Measurements from ENCODE around the gene IRF5.

IRF5 gene

DNA sequence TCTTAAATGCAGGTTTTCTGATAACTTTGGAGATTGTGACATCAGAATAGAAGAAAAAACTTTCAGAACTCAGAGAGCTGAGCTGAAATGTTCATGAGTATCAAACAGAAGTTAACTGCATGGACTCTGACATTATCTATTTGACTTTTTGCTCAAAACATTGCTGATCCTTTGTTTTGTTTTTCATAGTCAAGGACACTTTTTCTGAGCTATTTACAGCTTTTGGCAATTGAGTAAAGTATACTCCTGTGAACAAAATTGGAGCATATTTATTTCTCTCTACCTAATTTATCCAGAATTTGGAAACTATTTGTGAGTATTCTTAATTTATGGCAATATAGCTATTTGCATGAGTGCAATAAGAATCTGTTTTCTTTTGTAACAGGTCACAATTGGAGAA lies 38.3 kb upstream of the IRF5 start:
- in situ Hi-C loops (cut with HindIII; ENCODE audit: low sequenced_read_pairs): no loop called here
- TF ChIP-seq, protein P1, sequence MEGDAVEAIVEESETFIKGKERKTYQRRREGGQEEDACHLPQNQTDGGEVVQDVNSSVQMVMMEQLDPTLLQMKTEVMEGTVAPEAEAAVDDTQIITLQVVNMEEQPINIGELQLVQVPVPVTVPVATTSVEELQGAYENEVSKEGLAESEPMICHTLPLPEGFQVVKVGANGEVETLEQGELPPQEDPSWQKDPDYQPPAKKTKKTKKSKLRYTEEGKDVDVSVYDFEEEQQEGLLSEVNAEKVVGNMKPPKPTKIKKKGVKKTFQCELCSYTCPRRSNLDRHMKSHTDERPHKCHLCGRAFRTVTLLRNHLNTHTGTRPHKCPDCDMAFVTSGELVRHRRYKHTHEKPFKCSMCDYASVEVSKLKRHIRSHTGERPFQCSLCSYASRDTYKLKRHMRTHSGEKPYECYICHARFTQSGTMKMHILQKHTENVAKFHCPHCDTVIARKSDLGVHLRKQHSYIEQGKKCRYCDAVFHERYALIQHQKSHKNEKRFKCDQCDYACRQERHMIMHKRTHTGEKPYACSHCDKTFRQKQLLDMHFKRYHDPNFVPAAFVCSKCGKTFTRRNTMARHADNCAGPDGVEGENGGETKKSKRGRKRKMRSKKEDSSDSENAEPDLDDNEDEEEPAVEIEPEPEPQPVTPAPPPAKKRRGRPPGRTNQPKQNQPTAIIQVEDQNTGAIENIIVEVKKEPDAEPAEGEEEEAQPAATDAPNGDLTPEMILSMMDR (IDR thresholded peaks at IDR 0.05; ENCODE audit: low read depth, low read length): no peak
- no peak overlapping the region for H3K4me3 ChIP-seq (ENCODE audit: low read depth, low read length)
- DNase-seq (ENCODE audit: low read depth, low spot score): peak; percentile 7

DNA sequence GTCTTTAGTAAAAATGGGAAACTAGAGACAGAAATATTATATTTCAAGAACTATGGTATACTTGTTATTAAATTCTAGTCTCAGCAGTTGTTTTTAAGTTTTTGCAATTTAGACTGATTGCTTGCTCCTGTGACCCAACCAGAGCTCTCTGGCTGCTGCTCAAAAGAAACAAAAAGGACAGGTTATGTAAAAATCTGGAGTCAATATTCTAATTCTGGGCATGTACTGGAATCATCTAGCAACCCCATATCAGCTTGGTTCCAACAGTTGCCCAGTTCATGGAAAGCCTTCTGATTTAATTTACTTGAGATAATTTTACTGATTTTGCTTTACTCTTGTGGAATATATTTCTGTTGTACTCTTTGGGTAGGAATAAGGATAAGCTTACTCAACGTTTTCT lies 37.5 kb upstream of the IRF5 start:
- TF ChIP-seq, protein P1 (IDR thresholded peaks at IDR 0.05; ENCODE audit: low read depth, low read length): no peak
- no peak for DNase-seq (ENCODE audit: low read depth, low spot score)
- in situ Hi-C loops (cut with HindIII; ENCODE audit: low sequenced_read_pairs): no loop called here
- no peak overlapping the region for H3K4me3 ChIP-seq (ENCODE audit: low read depth, low read length)

DNA sequence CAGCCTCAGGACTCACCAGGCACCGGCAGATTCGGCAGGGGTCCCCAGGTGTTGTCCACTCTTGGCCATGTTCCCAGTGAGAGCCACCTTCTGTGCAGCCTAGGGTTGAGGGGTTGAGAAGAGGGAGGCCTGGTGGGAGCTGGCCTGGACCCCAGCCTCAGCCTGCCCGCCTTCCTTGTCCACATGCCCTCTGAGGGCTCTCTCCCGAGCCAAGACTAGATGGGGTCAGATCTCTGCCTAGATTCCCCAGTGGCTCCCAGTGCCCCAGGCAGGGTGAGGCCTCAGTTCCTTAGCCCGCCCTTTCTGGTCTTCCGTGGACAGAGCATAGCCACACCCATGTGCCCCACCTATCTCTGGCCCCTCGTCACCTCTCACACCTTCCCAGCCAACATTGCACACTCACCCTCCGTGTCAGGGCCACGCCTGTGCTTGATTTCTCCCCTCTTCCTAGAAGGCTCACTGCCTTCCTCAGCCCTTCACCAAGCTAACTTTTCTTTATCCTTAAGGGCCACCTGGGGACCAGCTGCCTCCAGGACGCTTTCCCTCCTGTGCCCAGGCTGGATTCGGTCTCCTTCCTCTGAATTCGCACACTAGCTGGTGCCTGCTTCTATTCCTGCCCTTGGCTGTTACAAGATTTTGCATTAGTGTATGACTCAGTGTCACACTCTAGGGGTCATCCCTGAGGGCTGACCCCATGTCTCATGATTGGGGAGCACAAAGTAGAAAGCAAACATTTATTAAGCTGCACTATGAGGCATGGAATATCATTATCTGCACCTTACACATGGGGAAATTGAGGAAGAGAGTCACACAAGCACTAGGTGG lies 34.8 kb upstream of the IRF5 start:
- no peak overlapping the region for H3K4me3 ChIP-seq (ENCODE audit: low read depth, low read length)
- TF ChIP-seq, protein P1 (IDR thresholded peaks at IDR 0.05; ENCODE audit: low read depth, low read length): no peak
- DNase-seq (ENCODE audit: low read depth, low spot score): no peak
- in situ Hi-C loops (cut with HindIII; ENCODE audit: low sequenced_read_pairs): no loop called here

DNA sequence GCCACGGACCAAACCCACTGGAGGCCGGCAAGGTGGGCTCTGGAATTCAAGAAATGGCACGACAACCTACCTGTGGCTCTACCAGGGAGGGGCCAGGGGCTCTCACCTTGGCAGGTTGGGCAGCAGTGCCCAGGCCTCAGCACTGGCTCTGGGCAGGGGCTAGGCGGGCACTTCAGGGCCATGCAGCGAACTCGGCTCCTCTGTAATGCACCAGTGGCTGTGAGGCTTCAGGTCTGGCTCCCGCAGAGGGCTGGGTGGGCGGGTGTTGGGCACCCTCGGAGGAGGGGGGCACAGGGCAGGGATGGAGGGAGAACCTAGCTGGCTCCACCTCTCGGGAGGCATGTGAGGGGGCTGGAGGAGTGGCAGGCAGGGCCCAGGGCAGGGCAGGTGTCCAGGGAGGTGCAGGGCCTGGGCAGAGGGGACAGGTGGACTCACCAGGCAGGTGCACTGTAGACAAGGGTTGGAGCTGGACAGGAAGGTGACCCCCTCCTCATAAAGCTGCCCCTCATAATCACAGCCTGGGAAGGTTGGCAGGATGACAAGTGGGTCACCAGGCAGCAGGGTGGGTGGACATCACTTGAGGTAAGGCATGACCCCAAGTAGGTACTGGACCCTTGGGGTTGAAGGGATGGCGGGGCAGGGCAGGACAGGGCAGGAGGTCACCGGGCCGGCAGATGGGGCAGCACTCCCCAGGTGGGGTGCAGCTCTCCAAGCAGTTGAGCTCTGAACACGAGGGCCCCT lies 33.9 kb upstream of the IRF5 start:
- DNase-seq (ENCODE audit: low read depth, low spot score): no peak
- no peak overlapping the region for H3K4me3 ChIP-seq (ENCODE audit: low read depth, low read length)
- TF ChIP-seq, protein P1 (IDR thresholded peaks at IDR 0.05; ENCODE audit: low read depth, low read length): no peak
- in situ Hi-C loops (cut with HindIII; ENCODE audit: low sequenced_read_pairs): no loop called here

DNA sequence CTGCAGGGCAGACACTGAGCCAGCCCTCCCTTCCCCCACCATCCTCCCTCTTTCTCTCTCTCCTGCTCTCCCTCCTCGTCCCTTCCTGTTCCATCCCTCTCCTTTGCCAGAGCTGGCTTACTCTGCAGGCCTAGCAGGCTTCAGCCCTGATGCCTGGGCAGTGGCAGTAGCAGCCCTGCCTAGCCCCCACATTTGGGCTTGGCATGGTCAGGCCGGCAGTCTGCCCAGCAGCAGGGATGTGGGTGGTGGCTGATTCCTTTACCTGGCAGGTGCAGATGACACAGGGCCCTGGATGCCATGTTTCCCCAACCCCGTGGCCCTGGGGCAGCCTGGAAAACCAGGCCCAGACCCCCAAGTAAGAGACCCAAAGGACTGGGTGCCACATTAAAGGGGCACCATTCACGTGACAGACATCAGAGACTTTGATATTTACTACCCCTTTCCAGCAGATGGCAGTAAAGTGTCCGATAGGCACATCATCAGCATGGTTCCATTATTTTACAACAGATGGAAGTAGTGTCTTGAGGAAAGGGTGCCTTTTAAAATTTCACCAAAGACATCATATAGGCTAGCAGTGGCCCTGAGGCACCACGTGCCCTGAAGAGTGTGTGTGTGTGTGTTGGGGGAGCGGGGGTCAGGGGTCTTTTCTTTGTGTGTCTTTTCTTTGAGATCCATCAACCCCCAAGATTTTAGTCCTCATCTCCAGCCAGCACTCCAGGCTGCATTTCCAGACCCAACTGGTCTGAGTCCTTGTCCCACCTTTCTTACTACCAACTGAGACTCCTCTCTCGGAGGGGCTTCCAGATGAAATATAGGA lies 33.1 kb upstream of the IRF5 start:
- DNase-seq (ENCODE audit: low read depth, low spot score): peak; percentile 39
- TF ChIP-seq, protein P1 (IDR thresholded peaks at IDR 0.05; ENCODE audit: low read depth, low read length): peak; percentile 60
- H3K4me3 ChIP-seq (ENCODE audit: low read depth, low read length): no peak overlapping the region
- in situ Hi-C loops (cut with HindIII; ENCODE audit: low sequenced_read_pairs): no loop called here

DNA sequence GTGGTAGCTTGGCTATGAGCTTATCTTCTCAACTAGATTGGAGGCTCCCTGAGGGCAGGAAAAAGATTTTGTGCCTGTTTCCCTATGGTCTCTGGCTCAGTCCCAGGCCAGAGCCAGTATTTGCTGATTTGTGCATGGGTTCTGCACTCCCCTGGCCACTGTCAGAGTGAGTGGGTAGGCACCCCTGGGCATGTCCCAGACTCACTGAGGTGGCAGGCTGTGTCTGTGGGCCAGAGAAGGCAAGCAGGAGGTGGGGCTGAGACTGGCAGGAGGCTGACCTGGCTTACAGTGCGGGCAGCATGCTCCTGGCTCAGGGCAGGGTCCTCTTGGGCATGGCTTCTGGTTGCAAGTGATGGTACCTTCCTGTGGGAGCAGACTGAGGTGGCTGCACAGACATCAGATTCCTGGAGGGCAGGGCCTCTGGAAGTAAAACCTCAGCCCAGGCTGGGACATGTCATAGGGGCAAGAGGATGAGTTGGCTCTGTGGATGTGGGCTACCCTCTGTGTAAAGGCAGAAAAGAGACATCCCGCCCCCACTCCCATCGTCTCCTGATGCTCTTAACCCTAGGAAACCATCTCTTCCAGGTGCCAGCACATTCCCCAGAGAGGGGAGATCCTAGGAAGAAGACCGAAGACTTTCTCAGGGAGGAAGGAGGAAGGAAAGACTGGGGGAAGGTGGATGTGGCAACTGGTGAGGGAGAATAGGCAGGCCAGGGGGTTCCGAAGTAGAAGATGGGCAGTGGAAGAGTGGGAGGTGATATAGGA lies 31.5 kb upstream of the IRF5 start:
- no peak for DNase-seq (ENCODE audit: low read depth, low spot score)
- no peak overlapping the region for H3K4me3 ChIP-seq (ENCODE audit: low read depth, low read length)
- TF ChIP-seq, protein P1 (IDR thresholded peaks at IDR 0.05; ENCODE audit: low read depth, low read length): no peak
- in situ Hi-C loops (cut with HindIII; ENCODE audit: low sequenced_read_pairs): no loop called here
